GM12872 (cell line): ENCODE measurements around the gene LRP11.

Experiments
- TF ChIP-seq, protein P1 (sequence below): IDR thresholded peaks from 3 replicates; pipeline ENCODE4 v1.5.1; 2011; ENCODE audit warnings: low read depth, mild to moderate bottlenecking, low read length, moderate library complexity; ENCODE audit not compliant: insufficient read depth

LRP11 gene

DNA sequence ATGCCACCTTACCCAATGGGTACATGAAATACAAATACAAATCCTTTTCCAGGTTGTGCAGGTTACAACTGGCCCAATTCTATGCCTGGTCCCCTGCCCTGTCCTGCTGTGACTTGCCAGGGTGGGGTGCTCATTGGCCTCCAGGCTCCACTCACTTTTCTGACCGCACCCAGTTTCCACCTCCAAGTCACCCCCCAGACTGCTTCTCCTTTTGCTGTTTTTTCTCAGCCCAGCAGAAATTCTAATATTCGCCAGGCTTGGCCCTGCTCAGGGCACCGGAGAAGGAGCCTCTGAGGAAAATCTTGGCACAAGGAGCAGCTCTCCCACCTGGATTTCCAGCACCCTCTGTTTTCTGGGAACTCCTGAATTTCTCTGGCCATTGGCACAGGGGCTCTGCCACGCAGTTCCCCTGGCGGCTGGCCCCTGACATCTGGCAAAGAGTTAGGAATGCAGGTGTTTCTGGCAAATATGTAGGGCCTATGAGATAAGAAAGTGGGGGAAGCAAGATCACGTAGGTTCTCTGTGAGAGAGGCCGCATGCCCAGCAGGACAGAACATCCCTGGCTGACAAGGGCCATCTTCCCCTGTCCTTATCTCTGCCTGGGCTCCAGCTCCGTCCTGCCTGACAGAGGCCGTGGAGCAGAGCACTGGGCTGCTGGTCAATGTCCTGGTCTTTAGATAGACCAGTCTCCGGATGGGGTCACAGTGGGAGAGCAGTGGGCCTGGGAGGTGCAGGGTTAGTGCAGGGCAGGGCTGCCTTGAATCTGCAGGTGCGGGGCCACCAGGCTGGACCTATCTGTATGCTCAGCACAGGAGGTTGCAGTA, 36.7 kb upstream of the LRP11 start:
- TF ChIP-seq, protein P1, sequence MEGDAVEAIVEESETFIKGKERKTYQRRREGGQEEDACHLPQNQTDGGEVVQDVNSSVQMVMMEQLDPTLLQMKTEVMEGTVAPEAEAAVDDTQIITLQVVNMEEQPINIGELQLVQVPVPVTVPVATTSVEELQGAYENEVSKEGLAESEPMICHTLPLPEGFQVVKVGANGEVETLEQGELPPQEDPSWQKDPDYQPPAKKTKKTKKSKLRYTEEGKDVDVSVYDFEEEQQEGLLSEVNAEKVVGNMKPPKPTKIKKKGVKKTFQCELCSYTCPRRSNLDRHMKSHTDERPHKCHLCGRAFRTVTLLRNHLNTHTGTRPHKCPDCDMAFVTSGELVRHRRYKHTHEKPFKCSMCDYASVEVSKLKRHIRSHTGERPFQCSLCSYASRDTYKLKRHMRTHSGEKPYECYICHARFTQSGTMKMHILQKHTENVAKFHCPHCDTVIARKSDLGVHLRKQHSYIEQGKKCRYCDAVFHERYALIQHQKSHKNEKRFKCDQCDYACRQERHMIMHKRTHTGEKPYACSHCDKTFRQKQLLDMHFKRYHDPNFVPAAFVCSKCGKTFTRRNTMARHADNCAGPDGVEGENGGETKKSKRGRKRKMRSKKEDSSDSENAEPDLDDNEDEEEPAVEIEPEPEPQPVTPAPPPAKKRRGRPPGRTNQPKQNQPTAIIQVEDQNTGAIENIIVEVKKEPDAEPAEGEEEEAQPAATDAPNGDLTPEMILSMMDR: no peak

DNA sequence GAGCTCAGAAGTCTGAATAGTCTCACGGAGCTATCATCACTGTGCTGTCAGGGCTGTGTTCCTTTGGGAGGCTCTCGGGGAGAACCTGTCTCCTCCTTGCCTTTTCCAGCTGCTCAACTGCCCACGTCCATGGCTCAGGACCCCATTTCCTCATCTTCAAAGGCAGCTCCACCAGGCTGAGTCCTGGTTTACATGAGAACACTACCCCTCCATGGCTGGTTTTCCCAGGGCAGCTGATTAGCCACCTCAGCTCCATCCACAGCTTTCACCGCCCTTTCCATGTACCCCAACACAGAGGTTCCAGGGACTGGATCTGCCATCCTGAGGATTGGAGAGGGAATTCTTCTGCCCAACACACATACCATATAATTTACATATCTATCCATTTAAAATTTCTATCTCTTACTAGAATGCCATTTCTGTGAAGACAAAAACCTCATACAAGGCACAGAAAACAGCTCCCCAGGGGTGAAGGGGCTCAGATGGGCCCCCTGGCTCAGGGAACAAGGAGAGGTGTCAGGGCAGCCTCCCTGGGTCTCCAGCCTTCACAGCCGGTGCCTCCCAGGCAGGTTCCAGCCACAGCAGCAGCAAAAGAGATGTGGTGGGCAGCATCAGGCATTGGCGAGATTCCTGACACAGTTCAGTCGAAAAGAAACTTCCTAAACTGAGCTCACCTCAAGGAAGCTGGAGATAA, 35.9 kb upstream of the LRP11 start:
- TF ChIP-seq, protein P1: no peak

DNA sequence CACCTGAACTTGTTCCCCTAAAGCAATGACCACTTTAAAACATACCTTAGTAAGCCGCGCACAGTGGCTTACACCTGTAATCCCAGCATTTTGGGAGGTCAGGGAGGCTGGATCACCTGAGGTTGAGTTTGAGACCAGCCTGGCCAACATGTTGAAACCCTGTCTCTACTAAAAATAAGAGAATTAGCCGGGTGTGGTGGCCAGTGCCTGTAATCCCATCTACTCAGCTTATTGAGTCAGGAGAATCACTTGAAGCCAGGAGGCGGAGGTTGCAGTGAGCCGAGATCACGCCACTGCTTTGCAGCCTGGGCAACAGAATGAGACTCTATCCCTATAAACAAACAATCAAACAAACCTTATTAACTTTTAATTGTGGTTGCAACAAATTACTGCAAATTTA, 35.3 kb upstream of the LRP11 start:
- TF ChIP-seq, protein P1: no peak

DNA sequence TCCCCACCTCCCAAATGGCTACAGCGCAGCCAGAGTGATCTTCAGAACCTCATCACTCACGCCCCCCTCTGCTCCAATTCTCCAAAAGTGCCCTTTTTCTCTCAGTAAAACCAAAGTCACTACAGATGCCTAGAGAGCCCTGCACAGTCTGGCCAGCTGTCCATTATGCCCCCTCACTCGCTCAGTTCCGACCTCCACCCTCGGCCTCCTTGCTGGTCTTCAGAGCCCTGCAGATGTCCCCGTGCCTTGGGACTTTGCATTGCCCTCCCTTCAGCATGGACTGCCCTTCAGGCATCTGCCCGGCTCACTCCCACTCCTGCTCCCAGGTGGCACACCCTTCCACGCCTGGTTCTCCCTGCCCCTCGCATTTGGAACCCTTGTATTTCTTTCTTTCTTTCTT, 34.8 kb upstream of the LRP11 start:
- TF ChIP-seq, protein P1: no peak

DNA sequence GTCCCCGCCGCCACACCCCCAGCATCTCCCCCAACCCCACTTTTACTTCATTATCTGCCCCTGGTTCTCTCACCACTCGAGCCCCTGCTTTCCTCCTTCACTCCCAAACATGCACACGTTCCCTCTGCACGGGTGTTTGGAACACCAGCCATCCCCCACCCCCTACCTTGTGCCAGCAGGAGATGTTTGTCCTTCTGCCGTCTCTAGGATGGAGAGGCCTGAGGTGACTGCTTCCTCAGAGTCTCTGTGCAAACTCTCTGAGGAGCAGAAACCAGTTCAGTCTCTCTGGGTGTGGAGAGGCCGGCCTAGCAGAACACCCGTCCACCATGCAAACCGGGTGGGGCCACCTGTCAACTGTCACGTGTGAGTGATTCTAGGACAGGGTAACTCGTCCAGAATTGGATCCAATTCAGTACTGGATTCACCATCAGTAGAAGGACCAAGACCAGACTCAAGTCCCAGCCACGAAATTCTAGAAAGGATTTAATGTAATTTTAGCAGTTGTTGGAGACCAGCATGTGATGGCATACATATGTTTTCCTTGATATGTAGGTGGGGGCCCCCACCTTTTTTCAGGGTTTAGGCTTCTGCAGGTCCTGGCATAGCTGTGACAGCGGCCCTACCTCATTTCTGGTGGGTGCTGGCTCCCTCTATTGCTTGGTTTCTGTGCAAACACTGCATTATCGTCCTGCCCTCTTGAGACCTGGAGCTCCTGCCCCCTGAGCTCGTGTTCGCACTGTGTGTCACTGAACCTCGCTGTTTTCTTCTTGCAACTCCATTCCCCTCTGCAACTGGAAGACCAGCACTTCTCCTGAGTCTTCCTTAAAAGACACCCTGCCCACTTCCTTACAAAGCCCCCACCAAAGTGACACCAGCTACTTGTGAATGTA, 33.9 kb upstream of the LRP11 start, which contains the start of gene RAET1E:
RAET1E (minus strand) TSS at position 259 of the 890 bp plus-strand sequence. CDS start 7,212 bp downstream, outside the sequence.
- TF ChIP-seq, protein P1: no peak

DNA sequence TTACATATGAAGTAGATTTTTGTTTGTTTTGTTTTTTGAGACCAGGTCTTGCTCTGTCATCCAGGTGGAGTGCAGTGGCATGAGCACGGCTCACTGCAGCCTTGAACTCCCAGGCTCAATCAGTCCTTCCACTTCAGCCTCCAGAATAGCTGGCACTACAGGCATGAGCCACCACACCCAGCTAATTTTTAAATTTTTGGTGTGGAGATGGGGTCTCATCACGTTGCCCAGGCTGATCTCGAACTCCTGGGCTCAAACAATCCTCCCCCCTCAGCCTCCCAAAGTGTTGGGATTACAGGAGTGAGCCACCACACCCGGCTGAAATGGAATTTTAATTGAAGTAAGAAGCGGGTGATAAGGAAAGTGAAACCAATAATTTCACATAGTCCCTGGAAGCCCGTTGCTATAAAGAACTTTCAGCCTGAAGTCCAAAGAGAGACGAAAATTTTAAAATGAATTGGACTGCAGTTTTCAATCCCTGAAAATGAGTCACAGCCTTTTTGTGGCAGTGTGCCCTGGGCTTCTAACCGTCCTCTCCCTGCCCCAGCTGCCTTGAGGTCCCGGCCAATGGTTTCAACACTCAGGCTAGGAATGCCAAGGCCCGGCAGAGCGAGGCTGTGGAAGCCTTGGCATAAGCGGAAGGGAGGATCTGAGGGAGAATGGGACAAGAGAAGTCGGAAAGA, 33.0 kb upstream of the LRP11 start:
- TF ChIP-seq, protein P1: no peak
